ENCODE data around the gene KLF13. TPM values are rescaled to one million over a fixed set of nuclear protein-coding genes. Genes with fewer than 3 reads are reported as not detected.

KLF13 gene
- total RNA-seq, 2 donors from 2014 or later: 25.7 to 38.4 TPM

- Histone ChIP-seq H3K9me3 (no peaks in the 10 kb centered on the region), H3K4me3 (no peak overlapping the region), H3K27me3 (no peaks in the 10 kb centered on the region), H3K4me1 (peaks cover 91% of the 10 kb centered on the region), H3K27ac (peak overlapping the region in 1 of 4 donors; percentile 51), H3K36me3 (replicated peaks in 1 of 2; ENCODE audit: insufficient read depth in 1 of 2, low read depth in 2 of 2) (no peaks in the 10 kb centered on the region)
- ATAC-seq (no peak), DNase-seq (no peak)
- 87 to 92% methylated on average over 19 of the region's 19 CpGs for WGBS, 2 donors
- TF ChIP-seq CTCF (IDR thresholded peaks at IDR 0.05): no peak
- no peak for TF ChIP-seq POLR2A (IDR thresholded peaks at IDR 0.05)
- intact Hi-C loops (cut with DNase I): no loop called here
Observed at GRCh38 chr15:31347981-31348803, 21.6 kb downstream of the KLF13 start.

- ATAC-seq: no peak
- peaks cover 91% of the 10 kb centered on the region for H3K4me1 ChIP-seq
- peak in 1 of 4 donors; percentile 22 for DNase-seq
- intact Hi-C loops (cut with DNase I): no loop called here
- WGBS, 2 donors: 90 to 94% methylated on average over 2 to 13 of the region's 13 CpGs
- H3K27me3 ChIP-seq: no peaks in the 10 kb centered on the region
- no peak overlapping the region for H3K4me3 ChIP-seq
- peak overlapping the region in 3 of 4 donors; percentile 24 to 97 (median 91) for H3K27ac ChIP-seq
- TF ChIP-seq CTCF (IDR thresholded peaks at IDR 0.05) (no peak), POLR2A (IDR thresholded peaks at IDR 0.05) (no peak)
- no peaks in the 10 kb centered on the region for H3K36me3 ChIP-seq (replicated peaks in 1 of 2; ENCODE audit: insufficient read depth in 1 of 2, low read depth in 2 of 2)
- no peaks in the 10 kb centered on the region for H3K9me3 ChIP-seq
Observed at GRCh38 chr15:31349233-31350141, 22.9 kb downstream of the KLF13 start.

GRCh38 chr15:31350771-31351170, 24.1 kb downstream of the KLF13 start:
- 94 to 96% methylated on average over 7 of the region's 7 CpGs for WGBS, 2 donors
- Histone ChIP-seq H3K27me3 (no peaks in the 10 kb centered on the region), H3K27ac (peak overlapping the region in 3 of 4 donors; percentile 86 to 97 (median 91)), H3K4me1 (peaks cover 91% of the 10 kb centered on the region), H3K36me3 (replicated peaks in 1 of 2; ENCODE audit: insufficient read depth in 1 of 2, low read depth in 2 of 2) (no peaks in the 10 kb centered on the region), H3K4me3 (no peak overlapping the region), H3K9me3 (no peaks in the 10 kb centered on the region)
- no peak for TF ChIP-seq POLR2A (IDR thresholded peaks at IDR 0.05)
- no peak for TF ChIP-seq CTCF (IDR thresholded peaks at IDR 0.05)
- intact Hi-C loops (cut with DNase I): no loop called here
- ATAC-seq: no peak
- DNase-seq: no peak

- TF ChIP-seq CTCF (IDR thresholded peaks at IDR 0.05) (no peak), POLR2A (IDR thresholded peaks at IDR 0.05) (peak; percentile 61 to 86 (median 83))
- H3K4me3 ChIP-seq: no peak overlapping the region
- ATAC-seq (peak; percentile 93), DNase-seq (peak; percentile 91 to 96 (median 94))
- peak overlapping the region; percentile 86 to 97 (median 89) for H3K27ac ChIP-seq
- H3K4me1 ChIP-seq: peaks cover 91% of the 10 kb centered on the region
- no peaks in the 10 kb centered on the region for H3K36me3 ChIP-seq (replicated peaks in 1 of 2; ENCODE audit: insufficient read depth in 1 of 2, low read depth in 2 of 2)
- intact Hi-C loops (cut with DNase I): no loop called here
- no peaks in the 10 kb centered on the region for H3K9me3 ChIP-seq
- WGBS, 2 donors: 0 to 8% methylated on average over 1 to 8 of the region's 8 CpGs
- no peaks in the 10 kb centered on the region for H3K27me3 ChIP-seq
Observed at GRCh38 chr15:31352339-31352751, 25.7 kb downstream of the KLF13 start.

Measured in body of pancreas (tissue), 4 donors.